Left kidney (tissue), 2 donors: Measurements from ENCODE around the gene ATP5PO. TPM values are rescaled to one million over a fixed set of nuclear protein-coding genes. Genes with fewer than 3 reads are reported as not detected.
"Not testable (repeated sequence)": the region's sequence is repeated elsewhere in the genome, so short reads cannot be mapped to it uniquely, and the experiment has no call there.

Experiments used
- DNase-seq: peaks from one replicate; pipeline ENCODE4 v3.0.0-alpha.2; 2013
- polyA plus RNA-seq: library from polyadenylated mRNA; unstranded; fragments of 120-200 nt; gene quantifications from one replicate; pipeline ENCODE4 v1.2.1, GENCODE V29; 2013; ENCODE audit not compliant: insufficient read length

ATP5PO gene
- polyA plus RNA-seq, 1 donor: 346 TPM

GRCh38 chr21:33871171-33871570, 44.4 kb downstream of the ATP5PO start:
- DNase-seq: no peak

- DNase-seq: no peak
Observed at GRCh38 chr21:33870768-33871167, 44.8 kb downstream of the ATP5PO start.

- DNase-seq: no peak
Observed at GRCh38 chr21:33869873-33870272, 45.7 kb downstream of the ATP5PO start.

- DNase-seq: not testable (repeated sequence)
Observed at GRCh38 chr21:33867868-33868267, 47.7 kb downstream of the ATP5PO start.

GRCh38 chr21:33866826-33867225, 48.8 kb downstream of the ATP5PO start:
- no peak for DNase-seq

GRCh38 chr21:33865996-33866575, 49.5 kb downstream of the ATP5PO start:
- no peak for DNase-seq

- DNase-seq: no peak
Observed at GRCh38 chr21:33865176-33865575, 50.4 kb downstream of the ATP5PO start.

- DNase-seq: no peak
Observed at GRCh38 chr21:33864150-33864549, 51.5 kb downstream of the ATP5PO start.

GRCh38 chr21:33863191-33863590, 52.4 kb downstream of the ATP5PO start:
- not testable (repeated sequence) for DNase-seq

GRCh38 chr21:33861125-33861524, 54.5 kb downstream of the ATP5PO start:
- DNase-seq: no peak

- no peak for DNase-seq
Observed at GRCh38 chr21:33860332-33860879, 55.2 kb downstream of the ATP5PO start.

- DNase-seq: no peak
Observed at GRCh38 chr21:33859373-33860102, 56.1 kb downstream of the ATP5PO start.

- no peak for DNase-seq
Observed at GRCh38 chr21:33858667-33859372, 56.8 kb downstream of the ATP5PO start.

- no peak for DNase-seq
Observed at GRCh38 chr21:33857846-33858666, 57.5 kb downstream of the ATP5PO start.

GRCh38 chr21:33856893-33857527, 58.6 kb downstream of the ATP5PO start:
- no peak for DNase-seq

- DNase-seq: no peak
Observed at GRCh38 chr21:33855190-33855589, 60.4 kb downstream of the ATP5PO start.

- no peak for DNase-seq
Observed at GRCh38 chr21:33854604-33855003, 61.0 kb downstream of the ATP5PO start.
